Heart right ventricle (tissue), 16 donors: Measurements from ENCODE around the gene LRRC3. TPM values are rescaled to one million over a fixed set of nuclear protein-coding genes. Genes with fewer than 3 reads are reported as not detected.

ENCODE experiments used
- ATAC-seq, 8 donors: fragments of 200-7000 bp; cut with Tn5 transposase; one replicate each; pipeline ENCODE4 v1.9.1; 2020; ENCODE audit warnings: mild to moderate bottlenecking in 8 of 8, moderate library complexity in 8 of 8, moderate number of reproducible peaks in 1 of 8
- DNase-seq, 2 donors: peaks; one replicate each; pipeline ENCODE4 v3.0.0-alpha.2; 2020
- H3K27ac ChIP-seq, 10 donors: fragments of 200-600 bp; sonication (generic) in 2 of 10; one replicate each; pipeline versions ENCODE4 v1.5.0 to v1.8.0; 2020 to 2022; ENCODE audit warnings: mild to moderate bottlenecking in 3 of 10
- H3K27me3 ChIP-seq, 7 donors: fragments of 200-600 bp; one replicate each; pipeline ENCODE4 v1.8.0; 2021 to 2022; ENCODE audit warnings: mild to moderate bottlenecking in 2 of 7
- H3K36me3 ChIP-seq, 9 donors: fragments of 200-600 bp; sonication (generic) in 1 of 9; one replicate each; pipeline versions ENCODE4 v1.5.0 to v1.8.0; 2020 to 2022; ENCODE audit warnings: mild to moderate bottlenecking in 2 of 9
- H3K4me1 ChIP-seq, 9 donors: fragments of 200-600 bp; sonication (generic) in 1 of 9; one replicate each; pipeline versions ENCODE4 v1.5.0 to v1.8.0; 2020 to 2022; ENCODE audit warnings: mild to moderate bottlenecking in 4 of 9
- H3K4me3 ChIP-seq, 10 donors: fragments of 200-600 bp; sonication (generic) in 2 of 10; one replicate each; pipeline versions ENCODE4 v1.5.0 to v1.8.0; 2020 to 2022; ENCODE audit warnings: mild to moderate bottlenecking in 7 of 10, moderate library complexity in 2 of 10
- H3K9me3 ChIP-seq, 11 donors: fragments of 200-600 bp in 10 of 11; sonication (generic) in 2 of 11; one replicate each; pipeline versions ENCODE4 v1.5.0 to v1.8.0; 2013 to 2022; ENCODE audit warnings: mild to moderate bottlenecking in 2 of 11, control low read depth in 1 of 11, moderate library complexity in 1 of 11
- CTCF ChIP-seq, 9 donors: fragments of 200-600 bp; sonication (generic) in 2 of 9; IDR thresholded peaks; one replicate each; pipeline versions ENCODE4 v1.5.0 to v1.8.0; 2021 to 2022; ENCODE audit warnings: antibody characterized with exemption in 9 of 9, mild to moderate bottlenecking in 5 of 9, moderate library complexity in 1 of 9
- WGBS, 2 donors: extraction: QIAGEN DNeasy Blood & Tissue Kit; methylation state at CpG; one replicate each; pipeline ENCODE4 v1.1.7; 2013; ENCODE audit warnings: inconsistent platforms in 1 of 2; 5-methylcytosine and 5-hydroxymethylcytosine counted together
- intact Hi-C, 10 donors: fragments of 100-400 bp; cut with DNase I; formaldehyde crosslinking; loops; one replicate each; pipeline versions ENCODE4 v1.11.1 to v1.14.2; 2022
- polyA plus RNA-seq, 2 donors: library from polyadenylated mRNA; stranded (reverse); fragments of 200-250 nt; gene quantifications; one replicate each; pipeline ENCODE4 v1.2.3, GENCODE V29; 2013
- total RNA-seq, 10 donors: library from RNA; stranded (reverse); fragmentation: NEBNext Ultra II Directional in 3 of 10; extraction: Animal tissue kit (Norgen Biotek cat#: 25700) in 3 of 10; gene quantifications; one replicate each; pipeline versions ENCODE4 v1.2.1 to v1.2.4, GENCODE V29; 2021 to 2023
- donor health status: Arrhythmogenic right ventricular cardiomyopathy.
- donor health status: ischemic (EF 13 %, LVEDD 7.1; RV severe dilation, severe dysfunction).
- donor health status: healthy with polysubstance abuse.
- donor health status: DM: no; HTN: yes; CAD: no.
- donor health status: DM: no; HTN: no; CAD: no.
- donor health status: ischemic (EF 25% LVEDD 6.9; RV normal size, moderate dysfunction).
- donor health status: ischemic (EF 25% LVEDD 5.7; RV mildly dilated, moderate dysfunction).
- donor health status: healthy.
- donor health status: DM: yes; HTN: yes; CAD: no.
- donor health status: Ischemic cardiomyopathy.
- donor health status: ischemic (EF 35%, LVEDD 5.7; RV mildly dilated, moderate dysfunction).
- donor health status: nonischemic (EF 11% LVEDD 7.7; RV severe dilation, severe dysfunction).
- donor health status: DM: yes; HTN: yes; CAD: no.
- donor health status: PGD.
- donor health status: ischemic (EF 29% LVEDD 5.4; RV normal size, mild dysfunction).
- donor health status: nonischemic (EF 23%, LVEDD 6.1; RV moderate dilation, normal function).

The LRRC3 gene
- total and polyA plus RNA-seq, 12 donors = 1.2 to 3.2 (median 2.0) TPM

- no peaks in the 10 kb centered on the region for H3K27me3 ChIP-seq
- TF ChIP-seq CTCF (IDR thresholded peaks at IDR 0.05) = no peak
- peaks cover 0 to 15% (median 9%) of the 10 kb centered on the region in 9 donors for H3K4me1 ChIP-seq
- no peaks in the 10 kb centered on the region for H3K9me3 ChIP-seq
- DNase-seq (no peak), ATAC-seq (no peak)
- no peak overlapping the region for H3K27ac ChIP-seq
- peaks cover 0 to under 1% (median 0%) of the 10 kb centered on the region in 9 donors for H3K36me3 ChIP-seq
- intact Hi-C loops = no loop called here
- H3K4me3 ChIP-seq = no peak overlapping the region
- WGBS, 2 donors = 92 to 93% methylated on average over 25 of the region's 25 CpGs
Measured at GRCh38 chr21:44462086-44462833, 7.0 kb downstream of the LRRC3 start.

DNA sequence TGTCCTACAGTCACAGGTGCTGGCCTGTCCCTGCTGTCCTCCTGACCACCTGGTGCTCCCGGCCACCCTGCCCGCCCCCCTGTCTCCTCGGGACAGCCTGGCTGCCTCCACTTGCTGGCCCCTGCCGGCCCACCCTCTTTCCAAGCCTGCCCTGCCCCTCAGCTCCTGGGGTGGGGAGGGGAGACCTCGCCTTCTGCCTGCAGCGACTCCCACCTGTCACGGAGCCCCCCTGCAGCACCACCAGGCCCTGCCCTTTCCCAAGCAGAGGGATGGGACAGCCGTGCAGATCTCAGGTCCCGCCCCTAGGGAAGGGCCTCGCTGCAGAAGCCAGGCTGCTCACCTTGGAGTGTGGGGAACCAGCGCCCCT, 7.5 kb downstream of the LRRC3 start:
- ATAC-seq (no peak), DNase-seq (no peak)
- Histone ChIP-seq H3K27me3 (no peaks in the 10 kb centered on the region), H3K36me3 (no peaks in the 10 kb centered on the region), H3K4me3 (no peak overlapping the region), H3K9me3 (no peaks in the 10 kb centered on the region), H3K27ac (no peak overlapping the region), H3K4me1 (peaks cover 0 to 15% (median 9%) of the 10 kb centered on the region in 9 donors)
- intact Hi-C loops = no loop called here
- 85 to 91% methylated on average over 11 of the region's 11 CpGs for WGBS, 2 donors
- no peak for TF ChIP-seq CTCF (IDR thresholded peaks at IDR 0.05)

- Histone ChIP-seq H3K4me3 (no peak overlapping the region), H3K4me1 (peaks cover 0 to 15% (median 9%) of the 10 kb centered on the region in 9 donors), H3K27me3 (no peaks in the 10 kb centered on the region), H3K36me3 (no peaks in the 10 kb centered on the region), H3K9me3 (no peaks in the 10 kb centered on the region), H3K27ac (no peak overlapping the region)
- TF ChIP-seq CTCF (IDR thresholded peaks at IDR 0.05) = no peak
- 58 to 60% methylated on average over 30 of the region's 30 CpGs for WGBS, 2 donors
- DNase-seq (no peak), ATAC-seq (no peak)
- intact Hi-C loops = no loop called here
Measured at GRCh38 chr21:44463724-44464123, 8.4 kb downstream of the LRRC3 start.

GRCh38 chr21:44464351-44464750, 9.0 kb downstream of the LRRC3 start:
- Histone ChIP-seq H3K27me3 (no peaks in the 10 kb centered on the region), H3K4me3 (no peak overlapping the region), H3K27ac (no peak overlapping the region), H3K4me1 (peaks cover 0 to 15% (median 9%) of the 10 kb centered on the region in 9 donors), H3K9me3 (no peaks in the 10 kb centered on the region), H3K36me3 (no peaks in the 10 kb centered on the region)
- WGBS, 2 donors = 90 to 91% methylated on average over 12 of the region's 12 CpGs
- DNase-seq (no peak), ATAC-seq (no peak)
- TF ChIP-seq CTCF (IDR thresholded peaks at IDR 0.05) = no peak
- intact Hi-C loops = no loop called here
